ENCODE data around the gene SLC66A3.

Gene SLC66A3

GRCh38 chr2:11155381-11156035 is at the start of gene SLC66A3:
Gene SLC66A3, plus strand, starts transcription at chr2:11155467. Its CDS starts 80 bp downstream, at chr2:11155547.
- no peak for DNase-seq (ENCODE audit: low read depth in 2 of 2)

GRCh38 chr2:11109002-11109401 is 46.3 kb upstream of the SLC66A3 start:
- DNase-seq (ENCODE audit: low read depth in 2 of 2), result no peak

GRCh38 chr2:11112870-11113428 is 42.3 kb upstream of the SLC66A3 start:
- no peak for DNase-seq (ENCODE audit: low read depth in 2 of 2)

GRCh38 chr2:11117776-11118175 is 37.5 kb upstream of the SLC66A3 start:
- no peak for DNase-seq (ENCODE audit: low read depth in 2 of 2)

GRCh38 chr2:11118761-11119160 is 36.5 kb upstream of the SLC66A3 start:
- no peak for DNase-seq (ENCODE audit: low read depth in 2 of 2)

GRCh38 chr2:11121099-11121822 is 34.0 kb upstream of the SLC66A3 start:
- no peak for DNase-seq (ENCODE audit: low read depth in 2 of 2)

- DNase-seq (ENCODE audit: low read depth in 2 of 2), result no peak
These were observed 33.5 kb upstream of the SLC66A3 start for GRCh38 chr2:11121823-11122155.

- no peak for DNase-seq (ENCODE audit: low read depth in 2 of 2)
These were observed 32.9 kb upstream of the SLC66A3 start for GRCh38 chr2:11122380-11122779.

GRCh38 chr2:11123001-11123809 is 32.1 kb upstream of the SLC66A3 start:
- DNase-seq (ENCODE audit: low read depth in 2 of 2), result no peak

GRCh38 chr2:11123856-11124759 is 31.2 kb upstream of the SLC66A3 start:
- DNase-seq (ENCODE audit: low read depth in 2 of 2), result no peak

GRCh38 chr2:11124760-11125068 is 30.6 kb upstream of the SLC66A3 start:
- DNase-seq (ENCODE audit: low read depth in 2 of 2), result no peak

GRCh38 chr2:11127761-11128160 is 27.5 kb upstream of the SLC66A3 start:
- no peak for DNase-seq (ENCODE audit: low read depth in 2 of 2)

GRCh38 chr2:11128243-11128951 is 26.9 kb upstream of the SLC66A3 start:
- DNase-seq (ENCODE audit: low read depth in 2 of 2), result no peak

GRCh38 chr2:11129598-11130449 is 25.4 kb upstream of the SLC66A3 start:
- peak; percentile 51 to 64 for DNase-seq (ENCODE audit: low read depth in 2 of 2)

- DNase-seq (ENCODE audit: low read depth in 2 of 2), result no peak
These were observed 23.9 kb upstream of the SLC66A3 start for GRCh38 chr2:11131166-11131920.

GRCh38 chr2:11132036-11132671 is 23.1 kb upstream of the SLC66A3 start:
- DNase-seq (ENCODE audit: low read depth in 2 of 2), result no peak

- DNase-seq (ENCODE audit: low read depth in 2 of 2), result no peak
These were observed 21.9 kb upstream of the SLC66A3 start for GRCh38 chr2:11133238-11133935.

- DNase-seq (ENCODE audit: low read depth in 2 of 2), result no peak
These were observed 21.3 kb upstream of the SLC66A3 start for GRCh38 chr2:11133936-11134320.
